Right renal cortex interstitium (tissue), 3 donors: ENCODE data around the gene LRP1. TPM values are rescaled to one million over a fixed set of nuclear protein-coding genes. Genes with fewer than 3 reads are reported as not detected.

ENCODE experiments used
- DNase-seq, 3 donors: peaks; one replicate each; pipeline ENCODE4 v3.0.0-alpha.2; 2013; ENCODE audit warnings: low read depth in 3 of 3, low spot score in 2 of 3
- polyA plus RNA-seq, 3 donors: library from polyadenylated mRNA; unstranded; fragments of 120-200 nt; gene quantifications; one replicate each; pipeline ENCODE4 v1.2.1, GENCODE V29; 2013; ENCODE audit not compliant: insufficient read length in 3 of 3

Gene LRP1
- polyA plus RNA-seq, 3 donors: 58.5 to 69.2 (median 60.0) TPM

DNA sequence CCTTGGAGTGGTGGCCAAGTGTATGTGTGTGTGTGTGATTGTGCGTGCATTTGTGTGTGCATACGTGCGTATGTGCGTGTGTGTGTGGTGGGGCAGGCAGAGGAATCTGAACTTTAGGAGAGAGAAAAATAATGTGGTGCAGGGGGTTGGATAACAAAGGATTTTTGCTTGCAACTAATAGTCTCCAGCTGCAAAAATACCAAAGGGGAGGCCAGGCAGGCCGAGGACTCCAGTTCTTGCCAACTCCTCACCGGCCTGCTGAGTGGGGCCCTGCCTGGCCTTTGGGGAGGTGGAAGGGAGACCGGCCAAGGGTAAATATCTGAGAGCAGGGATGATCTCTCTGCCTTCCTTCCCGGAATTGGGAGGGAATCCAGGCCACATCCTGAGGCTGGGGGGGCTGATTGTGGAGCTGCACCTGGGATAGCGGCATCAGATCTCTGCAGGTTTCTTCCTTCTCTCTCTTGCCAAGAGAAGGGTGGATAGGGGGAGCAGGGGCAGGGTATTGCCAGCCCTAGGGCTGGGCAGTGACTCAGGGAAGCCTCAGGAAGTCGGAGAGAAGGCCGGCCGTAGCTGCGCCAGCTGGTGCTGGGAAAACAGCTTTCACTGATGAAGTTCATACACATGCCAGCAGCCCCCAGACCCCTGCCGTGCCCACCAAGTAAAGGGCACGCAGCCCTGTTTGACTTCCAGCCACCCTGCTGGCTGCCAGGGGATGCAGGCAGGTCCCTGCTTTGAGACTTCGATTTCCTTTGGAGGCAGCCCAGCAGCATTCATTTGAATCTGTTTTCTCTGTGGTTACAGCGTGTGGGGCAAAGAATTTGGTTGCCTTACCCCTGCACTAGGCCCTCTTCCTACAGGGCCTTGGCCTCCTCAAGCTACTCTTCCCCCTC, 23.7 kb downstream of the LRP1 start:
- no peak for DNase-seq

DNA sequence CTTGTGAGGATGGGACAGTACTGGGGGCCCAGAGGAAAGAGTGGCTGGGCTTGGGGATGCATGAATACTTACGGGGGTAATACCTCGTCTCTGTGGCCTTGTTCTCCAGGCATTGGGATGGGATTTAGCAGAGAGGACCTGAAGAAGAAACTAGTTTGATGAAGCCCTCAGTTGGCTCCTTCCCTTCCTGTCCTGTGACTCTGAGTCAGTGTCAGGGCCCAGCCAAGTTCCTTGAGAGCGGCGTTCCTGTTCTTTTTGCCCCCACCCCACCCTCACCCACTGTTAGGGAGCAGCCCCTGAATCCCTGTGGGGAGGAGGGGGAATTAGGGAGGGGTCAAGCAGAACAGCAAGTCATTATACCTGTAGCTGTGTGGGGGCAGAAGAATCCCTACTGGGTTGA, 24.4 kb downstream of the LRP1 start:
- no peak for DNase-seq

DNA sequence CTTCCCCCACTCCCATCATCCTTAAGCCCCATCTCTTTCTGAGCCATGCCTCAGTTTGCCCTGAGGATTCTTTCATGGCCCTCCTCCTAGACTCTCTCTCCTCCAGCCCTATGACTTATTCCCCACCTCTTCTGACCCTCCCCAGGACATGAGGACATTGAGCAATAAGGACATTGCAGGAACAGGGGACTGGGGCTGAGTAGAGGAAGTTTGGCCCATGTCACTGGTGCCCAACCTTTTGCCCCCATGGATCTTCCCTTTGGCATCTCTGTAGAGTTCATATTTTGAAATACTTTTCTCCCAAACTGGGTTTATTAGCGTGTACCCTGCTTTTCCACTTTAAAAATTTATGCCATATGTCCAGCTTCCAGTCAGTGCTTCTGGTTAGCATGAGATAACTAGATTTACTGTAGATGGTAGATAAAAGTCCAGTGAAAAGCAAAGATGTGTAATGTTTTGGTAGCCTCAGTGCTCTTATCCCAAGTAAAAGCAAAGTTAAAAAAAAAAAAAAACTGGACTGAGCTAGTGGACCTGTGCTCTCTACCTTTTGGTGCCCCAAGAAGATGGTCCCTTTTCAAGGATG, 25.2 kb downstream of the LRP1 start:
- no peak for DNase-seq

DNA sequence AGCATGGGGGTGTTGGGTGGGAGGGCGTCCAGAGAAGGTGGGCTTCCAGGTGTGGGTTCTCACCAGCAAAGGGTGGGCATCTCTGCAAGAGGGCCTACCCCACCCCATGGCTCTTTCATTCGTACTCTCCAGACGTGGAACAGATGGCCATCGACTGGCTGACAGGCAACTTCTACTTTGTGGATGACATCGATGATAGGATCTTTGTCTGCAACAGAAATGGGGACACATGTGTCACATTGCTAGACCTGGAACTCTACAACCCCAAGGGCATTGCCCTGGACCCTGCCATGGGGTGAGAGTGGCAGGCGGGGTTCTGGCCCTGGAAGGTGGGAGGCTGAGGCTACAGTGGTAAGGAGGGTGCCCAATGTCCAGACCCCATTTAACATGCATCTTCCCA, 25.8 kb downstream of the LRP1 start:
- no peak for DNase-seq

DNA sequence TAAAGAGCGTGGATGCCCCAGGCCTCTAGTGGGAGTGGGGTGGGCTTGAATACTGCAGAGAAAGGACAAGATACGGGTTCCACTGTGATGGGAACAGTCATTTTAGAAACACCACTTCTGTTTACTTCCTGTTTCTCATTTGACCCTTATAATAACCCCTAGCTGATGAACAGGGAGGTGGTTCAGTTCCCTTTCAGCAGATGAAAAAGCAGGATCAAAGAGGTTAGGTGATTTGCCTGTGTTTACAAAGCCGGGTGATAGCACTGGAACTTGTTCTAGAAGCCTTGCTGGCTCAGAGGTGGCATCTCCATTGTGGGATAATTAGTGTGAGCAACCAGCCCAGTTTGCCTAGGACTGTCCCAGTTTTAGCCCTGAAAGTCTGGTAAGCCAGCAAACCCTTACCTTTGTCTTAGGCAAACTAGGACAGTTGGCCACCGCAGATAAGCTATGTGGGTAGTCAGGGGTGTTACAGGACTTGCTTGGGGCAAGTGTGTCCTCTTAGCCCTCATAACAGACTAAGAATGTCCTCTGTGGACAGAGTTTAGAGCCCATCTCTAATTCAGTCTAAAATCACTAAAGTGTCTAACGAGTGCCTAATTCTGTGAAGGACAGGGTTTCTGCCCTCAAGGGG, 26.6 kb downstream of the LRP1 start:
- no peak for DNase-seq

DNA sequence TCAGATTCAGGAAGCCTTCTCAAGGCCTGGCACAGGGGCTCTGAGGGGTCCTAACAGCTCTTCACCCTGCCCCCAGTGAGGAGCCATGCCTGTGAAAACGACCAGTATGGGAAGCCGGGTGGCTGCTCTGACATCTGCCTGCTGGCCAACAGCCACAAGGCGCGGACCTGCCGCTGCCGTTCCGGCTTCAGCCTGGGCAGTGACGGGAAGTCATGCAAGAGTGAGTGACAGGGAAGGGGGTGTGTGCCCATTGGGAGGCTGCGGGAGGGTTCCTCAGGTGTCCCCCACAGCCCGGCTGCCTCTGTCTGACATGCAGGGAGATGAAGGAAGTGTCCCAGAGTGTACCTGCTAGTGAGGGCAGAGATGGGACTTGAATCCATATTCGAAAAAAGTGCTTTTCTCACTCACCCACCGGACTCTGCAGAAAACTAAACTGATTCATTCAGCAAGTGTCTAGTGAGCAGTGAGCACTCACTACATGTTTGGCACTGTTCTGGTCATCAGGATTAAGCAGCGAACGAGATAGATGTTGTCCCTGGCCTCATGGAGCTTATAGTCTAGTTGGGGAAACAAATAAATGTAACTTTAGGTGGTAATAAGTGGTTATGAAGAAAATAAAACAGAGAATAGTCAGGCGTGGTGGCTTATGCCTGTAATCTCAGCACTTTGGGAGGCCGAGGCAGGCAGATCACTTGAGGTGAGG, 28.6 kb downstream of the LRP1 start:
- no peak for DNase-seq

DNA sequence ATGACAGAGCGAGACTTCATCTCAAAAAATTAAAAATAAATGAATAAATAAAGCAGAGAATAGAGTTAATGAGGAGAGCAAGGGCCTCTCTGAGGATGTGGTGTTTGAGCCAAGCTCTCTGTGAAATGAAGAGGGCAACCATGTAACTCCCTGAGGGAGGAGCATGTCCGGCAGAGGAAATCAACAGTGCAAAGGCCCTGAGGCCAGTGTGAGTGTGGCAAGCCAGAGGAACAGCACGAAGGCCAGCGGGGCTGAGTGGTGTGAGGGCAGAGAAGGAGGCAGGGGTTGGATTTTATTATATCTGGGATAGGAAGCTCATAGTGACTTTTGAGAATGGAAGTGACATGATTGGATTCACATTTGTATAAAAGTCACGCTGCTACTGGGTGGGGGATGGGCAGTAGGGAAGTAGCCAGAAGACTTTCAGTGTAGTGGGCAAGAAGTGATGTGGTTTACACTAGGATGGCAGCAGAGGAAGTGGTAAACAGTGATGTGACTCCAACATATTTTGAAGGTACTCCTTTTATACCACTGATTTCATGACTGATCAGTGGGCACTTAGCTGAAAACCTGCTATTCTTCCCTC, 29.4 kb downstream of the LRP1 start:
- DNase-seq: no peak

DNA sequence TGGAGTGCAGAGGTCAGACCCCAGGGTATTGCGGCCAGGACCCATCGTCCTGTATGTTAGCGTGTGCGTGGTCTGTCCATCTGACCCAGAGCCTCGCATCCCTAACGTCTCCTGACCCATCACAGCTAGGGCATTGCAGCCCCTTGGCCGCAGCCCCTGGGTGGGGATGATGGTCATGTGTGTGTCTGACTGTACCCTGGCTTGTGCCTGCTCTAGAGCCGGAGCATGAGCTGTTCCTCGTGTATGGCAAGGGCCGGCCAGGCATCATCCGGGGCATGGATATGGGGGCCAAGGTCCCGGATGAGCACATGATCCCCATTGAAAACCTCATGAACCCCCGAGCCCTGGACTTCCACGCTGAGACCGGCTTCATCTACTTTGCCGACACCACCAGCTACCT, 29.9 kb downstream of the LRP1 start:
- no peak for DNase-seq

DNA sequence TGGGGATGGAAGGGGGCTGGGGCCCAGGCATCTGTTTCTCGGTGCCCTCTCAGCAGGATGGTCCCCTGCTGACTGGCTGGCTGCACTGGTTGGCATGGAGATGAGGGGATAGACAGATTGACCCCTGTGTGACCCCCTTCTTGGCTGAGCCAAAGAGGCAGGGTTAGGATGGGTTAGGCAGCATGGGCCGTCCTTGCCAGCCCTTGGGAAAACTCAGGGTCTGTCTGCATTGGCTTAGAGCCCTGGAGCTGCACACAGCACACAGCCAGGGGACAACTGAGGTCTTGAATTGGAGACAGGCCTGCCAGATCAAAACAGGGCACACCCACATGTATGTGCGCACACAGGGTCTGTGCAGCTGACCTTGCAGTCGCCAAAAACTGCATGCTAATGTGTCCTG, 30.4 kb downstream of the LRP1 start:
- no peak for DNase-seq

DNA sequence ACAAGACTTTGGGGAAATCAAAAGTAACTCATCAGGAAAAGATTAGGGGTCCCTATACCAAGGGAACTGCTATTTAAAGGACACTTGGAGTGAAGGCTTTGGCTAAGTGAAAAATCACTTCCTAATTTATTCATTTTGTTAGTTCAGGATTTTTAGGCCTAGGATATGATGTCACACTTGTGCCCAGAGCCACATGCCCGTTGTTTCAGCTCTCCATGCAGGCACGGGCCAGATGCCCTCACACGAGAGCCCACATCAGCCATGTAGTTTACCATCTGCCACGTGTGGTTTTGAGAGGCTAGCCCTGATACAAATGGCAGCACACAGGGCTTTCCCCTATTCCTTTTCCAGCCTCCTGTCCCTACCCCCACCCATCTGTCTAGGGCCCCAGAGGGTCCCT, 31.0 kb downstream of the LRP1 start:
- DNase-seq: no peak

DNA sequence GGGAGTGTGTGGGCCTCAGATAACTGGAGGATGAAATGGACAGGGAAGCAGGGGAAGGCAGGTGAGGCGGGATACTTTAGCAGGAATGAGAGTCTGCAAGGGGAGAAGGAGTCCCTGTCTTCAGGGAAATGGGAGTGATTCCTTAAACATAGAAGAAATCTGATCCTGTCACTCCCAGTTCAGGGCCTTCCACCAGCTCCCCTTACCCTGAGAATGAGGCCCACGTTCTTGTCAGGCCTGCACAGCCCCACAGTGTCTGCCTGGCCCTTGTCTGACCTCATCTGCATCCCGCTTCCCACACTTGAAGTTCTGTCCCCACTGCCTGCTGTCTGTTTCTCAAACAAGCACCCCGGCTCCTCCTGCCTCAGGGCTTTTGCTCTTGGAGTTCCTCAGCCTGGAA, 31.8 kb downstream of the LRP1 start:
- DNase-seq: no peak

DNA sequence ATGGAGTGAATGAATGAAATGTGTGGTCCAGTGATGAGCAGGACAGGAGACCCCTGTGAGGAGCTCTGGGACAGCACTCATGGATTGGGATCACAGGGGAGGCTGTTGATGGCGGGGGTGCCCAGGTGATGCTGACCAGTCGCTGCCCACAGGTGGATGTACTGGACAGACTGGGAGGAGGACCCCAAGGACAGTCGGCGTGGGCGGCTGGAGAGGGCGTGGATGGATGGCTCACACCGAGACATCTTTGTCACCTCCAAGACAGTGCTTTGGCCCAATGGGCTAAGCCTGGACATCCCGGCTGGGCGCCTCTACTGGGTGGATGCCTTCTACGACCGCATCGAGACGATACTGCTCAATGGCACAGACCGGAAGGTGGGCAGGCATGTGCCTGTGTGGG, 32.5 kb downstream of the LRP1 start:
- DNase-seq: no peak

DNA sequence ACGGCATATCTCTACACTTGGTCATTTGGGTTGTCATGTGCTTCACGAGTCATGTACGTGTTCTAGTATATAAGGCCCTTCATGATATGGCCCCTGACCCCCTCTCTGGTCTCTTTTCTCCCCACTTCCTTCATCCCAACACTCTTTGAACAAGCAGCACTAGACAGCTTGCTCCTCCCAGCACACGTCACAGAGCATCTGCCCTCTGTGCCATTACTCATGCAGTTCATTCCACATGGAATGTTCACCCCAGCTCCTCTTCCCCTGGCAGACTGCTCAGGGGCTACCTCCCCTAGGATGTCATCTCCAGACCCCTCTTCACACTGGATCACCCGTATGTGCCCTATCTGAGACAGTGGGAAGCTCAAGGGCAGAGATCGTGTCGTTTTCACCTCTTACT, 33.2 kb downstream of the LRP1 start:
- no peak for DNase-seq

DNA sequence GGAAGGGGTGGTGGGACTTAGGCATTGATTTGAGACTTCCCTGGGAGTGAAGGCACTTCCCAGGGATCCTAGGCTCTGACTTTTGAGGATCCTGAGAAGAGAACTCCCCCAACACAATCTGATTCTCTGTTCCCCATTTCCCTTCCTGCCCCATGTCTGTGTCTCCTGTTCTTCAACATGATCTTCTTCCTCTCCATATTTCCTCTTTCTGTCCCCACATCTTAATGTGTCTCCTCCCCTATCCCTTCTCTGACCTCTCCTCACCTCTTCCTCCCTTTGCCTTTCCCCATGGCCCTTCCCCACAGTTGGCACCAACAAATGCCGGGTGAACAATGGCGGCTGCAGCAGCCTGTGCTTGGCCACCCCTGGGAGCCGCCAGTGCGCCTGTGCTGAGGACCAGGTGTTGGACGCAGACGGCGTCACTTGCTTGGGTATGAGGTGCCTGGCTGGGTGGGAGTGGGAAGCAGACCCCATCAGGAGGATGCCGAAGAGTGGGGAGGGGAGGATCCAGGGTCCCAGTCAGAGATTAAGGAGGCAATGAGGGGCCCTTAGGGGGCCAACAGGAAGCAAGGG, 34.4 kb downstream of the LRP1 start:
- no peak for DNase-seq

DNA sequence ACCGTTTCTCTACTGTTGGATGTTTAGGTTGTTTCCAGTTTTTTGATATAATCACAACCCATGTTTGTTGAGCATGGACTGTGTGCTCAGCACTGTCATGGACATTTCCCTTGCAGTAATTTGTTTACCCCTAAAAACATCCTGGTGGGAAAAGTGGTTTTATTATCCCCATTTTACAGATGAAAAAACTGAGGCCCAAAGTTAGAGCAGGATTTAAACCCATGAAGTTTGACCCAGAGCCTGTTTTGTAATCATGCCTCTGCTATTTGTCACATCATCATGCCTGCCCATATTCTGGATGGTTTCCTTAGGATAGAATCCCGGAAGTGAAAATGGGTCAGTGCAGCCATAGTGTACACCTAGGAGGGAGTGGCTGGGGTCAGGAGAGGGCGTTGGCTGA, 36.2 kb downstream of the LRP1 start:
- no peak for DNase-seq

DNA sequence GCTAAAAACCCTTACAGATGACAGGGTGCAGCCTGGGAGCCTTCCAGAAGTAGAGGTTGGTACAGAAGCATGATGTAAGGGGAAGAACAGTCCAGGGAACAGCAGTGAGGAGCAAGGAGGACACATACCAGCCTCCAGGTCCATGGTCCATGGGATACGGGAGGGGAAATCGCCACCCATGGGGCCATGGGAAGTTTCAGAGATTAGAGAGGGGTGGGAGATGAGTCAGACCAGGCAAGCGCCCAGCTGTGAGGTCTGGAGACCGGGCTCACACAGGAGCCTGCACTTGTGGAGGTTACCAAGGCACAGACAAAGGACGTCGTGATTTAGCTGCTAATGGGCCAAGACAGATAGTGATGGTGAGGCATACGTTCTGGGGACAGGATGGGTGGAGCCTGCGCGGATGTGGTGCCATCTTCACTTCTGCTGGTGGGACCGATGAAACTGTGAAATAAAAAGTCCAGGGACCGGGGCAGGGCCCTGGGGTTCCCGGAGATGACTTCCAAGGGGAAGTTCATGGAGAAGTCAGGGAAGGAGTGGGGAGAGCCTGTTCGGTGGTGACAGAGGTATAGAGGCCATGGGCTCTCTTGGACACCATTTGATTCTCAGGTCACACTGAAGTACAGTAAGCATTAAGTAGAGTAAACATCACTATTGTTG, 36.8 kb downstream of the LRP1 start:
- no peak for DNase-seq

DNA sequence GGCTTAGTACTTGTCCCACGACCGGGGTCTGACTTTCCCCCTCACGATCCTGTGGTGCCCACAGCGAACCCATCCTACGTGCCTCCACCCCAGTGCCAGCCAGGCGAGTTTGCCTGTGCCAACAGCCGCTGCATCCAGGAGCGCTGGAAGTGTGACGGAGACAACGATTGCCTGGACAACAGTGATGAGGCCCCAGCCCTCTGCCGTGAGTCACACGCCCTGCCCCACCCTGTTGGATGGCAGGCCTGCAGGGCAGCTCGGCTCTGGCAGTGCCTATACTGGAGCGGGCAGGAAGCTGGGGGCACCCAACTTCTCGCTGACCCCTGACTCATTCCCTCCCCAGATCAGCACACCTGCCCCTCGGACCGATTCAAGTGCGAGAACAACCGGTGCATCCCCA, 37.5 kb downstream of the LRP1 start:
- no peak for DNase-seq

DNA sequence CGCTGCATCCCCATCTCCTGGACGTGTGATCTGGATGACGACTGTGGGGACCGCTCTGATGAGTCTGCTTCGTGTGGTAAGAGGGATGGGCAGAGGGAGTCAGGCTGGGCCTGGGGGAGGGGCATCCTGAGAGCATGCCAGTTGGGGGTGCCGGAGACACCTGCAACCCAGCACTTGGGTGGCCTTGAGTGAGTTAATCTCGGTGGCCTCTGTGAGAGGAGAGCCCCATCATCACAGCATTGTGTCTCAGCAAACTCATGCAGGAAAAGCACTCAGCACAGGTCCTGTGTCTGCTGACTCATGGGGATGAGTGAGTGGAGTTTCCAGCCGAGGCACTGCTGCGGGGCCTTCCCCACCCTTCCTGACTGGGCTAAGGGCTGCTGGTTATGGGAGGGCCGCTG, 38.7 kb downstream of the LRP1 start:
- DNase-seq: no peak

DNA sequence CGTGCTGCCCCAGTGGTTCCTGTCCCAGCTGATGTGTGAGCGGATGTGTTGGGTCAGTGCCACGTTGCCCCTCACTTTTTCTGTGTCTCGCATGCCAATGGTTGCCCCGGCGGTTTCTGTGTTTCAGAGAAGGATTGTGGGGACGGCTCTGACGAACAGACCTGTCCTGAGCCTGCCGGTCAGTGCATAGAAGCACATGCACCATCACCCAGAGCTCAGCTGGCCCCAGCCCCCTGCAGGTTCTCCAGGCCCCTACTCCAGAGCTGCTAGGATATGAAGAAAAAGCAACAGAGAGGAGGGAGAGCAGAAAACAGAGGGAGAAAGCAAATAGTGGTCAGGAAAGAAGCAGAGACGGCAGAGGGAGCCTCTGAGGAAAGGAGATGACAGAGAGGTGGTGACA, 39.8 kb downstream of the LRP1 start:
- no peak for DNase-seq
